IPS-18a (cell line): ENCODE results near the gene XKR3.

Experiments used
- H3K27ac ChIP-seq: one replicate; pipeline ENCODE4 v1.5.1; 2013; ENCODE audit warnings: low read length
- H3K27me3 ChIP-seq: one replicate; pipeline ENCODE4 v1.6.1; 2013; ENCODE audit warnings: mild to moderate bottlenecking, low read length; ENCODE audit not compliant: control insufficient read depth, insufficient read depth
- H3K36me3 ChIP-seq: one replicate; pipeline ENCODE4 v1.6.1; 2013; ENCODE audit warnings: low read depth, low read length; ENCODE audit not compliant: control insufficient read depth
- H3K4me1 ChIP-seq: one replicate; pipeline ENCODE4 v1.6.1; 2013; ENCODE audit warnings: low read depth, low read length; ENCODE audit not compliant: control insufficient read depth
- H3K4me3 ChIP-seq: one replicate; pipeline ENCODE4 v1.5.1; 2013; ENCODE audit warnings: low read length
- H3K9ac ChIP-seq: one replicate; pipeline ENCODE4 v1.6.1; 2013; ENCODE audit warnings: mild to moderate bottlenecking, low read length, moderate library complexity
- H3K9me3 ChIP-seq: one replicate; pipeline ENCODE4 v1.6.1; 2013; ENCODE audit warnings: low read depth, low read length; ENCODE audit not compliant: control insufficient read depth

Gene XKR3

GRCh38 chr22:16834971-16835370 lies 9.8 kb upstream of the XKR3 start:
- H3K27me3 ChIP-seq, result no peaks in the 10 kb centered on the region
- H3K36me3 ChIP-seq, result no peaks in the 10 kb centered on the region
- no peaks in the 10 kb centered on the region for H3K4me1 ChIP-seq
- H3K27ac ChIP-seq, result no peak overlapping the region
- H3K4me3 ChIP-seq, result no peak overlapping the region
- no peaks in the 10 kb centered on the region for H3K9me3 ChIP-seq
- H3K9ac ChIP-seq, result no peak overlapping the region

GRCh38 chr22:16831257-16831656 lies 6.0 kb upstream of the XKR3 start:
- H3K9me3 ChIP-seq, result peaks cover 3% of the 10 kb centered on the region
- H3K27me3 ChIP-seq, result no peaks in the 10 kb centered on the region
- H3K4me1 ChIP-seq, result no peaks in the 10 kb centered on the region
- no peak overlapping the region for H3K9ac ChIP-seq
- no peak overlapping the region for H3K27ac ChIP-seq
- no peak overlapping the region for H3K4me3 ChIP-seq
- no peaks in the 10 kb centered on the region for H3K36me3 ChIP-seq

- H3K4me3 ChIP-seq, result no peak overlapping the region
- H3K9ac ChIP-seq, result no peak overlapping the region
- H3K27me3 ChIP-seq, result no peaks in the 10 kb centered on the region
- no peak overlapping the region for H3K27ac ChIP-seq
- H3K36me3 ChIP-seq, result no peaks in the 10 kb centered on the region
- peaks cover 6% of the 10 kb centered on the region for H3K4me1 ChIP-seq
- H3K9me3 ChIP-seq, result peaks cover 3% of the 10 kb centered on the region
These were observed 4.8 kb upstream of the XKR3 start for GRCh38 chr22:16829985-16830384.

GRCh38 chr22:16828876-16829275 lies 3.7 kb upstream of the XKR3 start:
- H3K9ac ChIP-seq, result no peak overlapping the region

GRCh38 chr22:16827506-16827905 lies 2.3 kb upstream of the XKR3 start:
- peaks cover 3% of the 10 kb centered on the region for H3K9me3 ChIP-seq
- no peak overlapping the region for H3K27ac ChIP-seq
- no peak overlapping the region for H3K4me3 ChIP-seq

More at GRCh38 chr22:16828876-16829275, 3.7 kb upstream of the XKR3 start:
- no peak overlapping the region for H3K27ac ChIP-seq
- peaks cover 6% of the 10 kb centered on the region for H3K4me1 ChIP-seq
- no peak overlapping the region for H3K4me3 ChIP-seq
- H3K9me3 ChIP-seq, result peaks cover 3% of the 10 kb centered on the region
- no peaks in the 10 kb centered on the region for H3K36me3 ChIP-seq
- no peaks in the 10 kb centered on the region for H3K27me3 ChIP-seq

GRCh38 chr22:16819249-16819648 lies 6.0 kb downstream of the XKR3 start:
- H3K4me1 ChIP-seq, result no peaks in the 10 kb centered on the region
- no peak overlapping the region for H3K4me3 ChIP-seq
- no peaks in the 10 kb centered on the region for H3K36me3 ChIP-seq
- no peaks in the 10 kb centered on the region for H3K27me3 ChIP-seq
- H3K27ac ChIP-seq, result no peak overlapping the region
- no peak overlapping the region for H3K9ac ChIP-seq
- H3K9me3 ChIP-seq, result peaks cover 6% of the 10 kb centered on the region

More at GRCh38 chr22:16827506-16827905, 2.3 kb upstream of the XKR3 start:
- Histone ChIP-seq H3K4me1 (peaks cover 6% of the 10 kb centered on the region), H3K36me3 (no peaks in the 10 kb centered on the region), H3K9ac (no peak overlapping the region), H3K27me3 (no peaks in the 10 kb centered on the region)

- H3K9ac ChIP-seq, result no peak overlapping the region
- peaks cover 6% of the 10 kb centered on the region for H3K9me3 ChIP-seq
- no peaks in the 10 kb centered on the region for H3K36me3 ChIP-seq
- no peaks in the 10 kb centered on the region for H3K4me1 ChIP-seq
- no peak overlapping the region for H3K4me3 ChIP-seq
- no peak overlapping the region for H3K27ac ChIP-seq
- no peaks in the 10 kb centered on the region for H3K27me3 ChIP-seq
These were observed 6.7 kb downstream of the XKR3 start for GRCh38 chr22:16818538-16818937.

GRCh38 chr22:16815073-16815472 lies 10.1 kb downstream of the XKR3 start:
- no peak overlapping the region for H3K27ac ChIP-seq
- H3K9me3 ChIP-seq, result peaks cover 6% of the 10 kb centered on the region
- H3K36me3 ChIP-seq, result no peaks in the 10 kb centered on the region
- H3K4me3 ChIP-seq, result no peak overlapping the region
- H3K4me1 ChIP-seq, result no peaks in the 10 kb centered on the region
- H3K27me3 ChIP-seq, result no peaks in the 10 kb centered on the region
- H3K9ac ChIP-seq, result no peak overlapping the region

GRCh38 chr22:16810188-16810802 lies 14.9 kb downstream of the XKR3 start:
- H3K4me3 ChIP-seq, result no peak overlapping the region
- H3K9me3 ChIP-seq, result peaks cover 6% of the 10 kb centered on the region
- H3K36me3 ChIP-seq, result no peaks in the 10 kb centered on the region
- H3K4me1 ChIP-seq, result peaks cover 19% of the 10 kb centered on the region
- H3K27me3 ChIP-seq, result no peaks in the 10 kb centered on the region
- H3K9ac ChIP-seq, result no peak overlapping the region
- H3K27ac ChIP-seq, result no peak overlapping the region

- Histone ChIP-seq H3K36me3 (no peaks in the 10 kb centered on the region), H3K27me3 (no peaks in the 10 kb centered on the region), H3K4me3 (no peak overlapping the region), H3K4me1 (peaks cover 19% of the 10 kb centered on the region), H3K27ac (no peak overlapping the region), H3K9me3 (no peaks in the 10 kb centered on the region), H3K9ac (no peak overlapping the region)
These were observed 16.5 kb downstream of the XKR3 start for GRCh38 chr22:16808744-16809143.

- Histone ChIP-seq H3K4me1 (peaks cover 19% of the 10 kb centered on the region), H3K27me3 (no peaks in the 10 kb centered on the region), H3K27ac (no peak overlapping the region), H3K9ac (no peak overlapping the region), H3K36me3 (no peaks in the 10 kb centered on the region), H3K4me3 (no peak overlapping the region), H3K9me3 (no peaks in the 10 kb centered on the region)
These were observed 18.1 kb downstream of the XKR3 start for GRCh38 chr22:16807109-16807508.

GRCh38 chr22:16806401-16806800 lies 18.8 kb downstream of the XKR3 start:
- H3K36me3 ChIP-seq, result no peaks in the 10 kb centered on the region
- no peak overlapping the region for H3K27ac ChIP-seq
- H3K4me3 ChIP-seq, result no peak overlapping the region
- no peaks in the 10 kb centered on the region for H3K27me3 ChIP-seq
- no peak overlapping the region for H3K9ac ChIP-seq
- no peaks in the 10 kb centered on the region for H3K9me3 ChIP-seq
- H3K4me1 ChIP-seq, result peaks cover 19% of the 10 kb centered on the region
